Body of pancreas (tissue), 4 donors: Measurements from ENCODE around the gene NECTIN1.

Experiments
- POLR2A ChIP-seq, 3 donors: fragments of 450-650 bp; IDR thresholded peaks; one replicate each; pipeline ENCODE4 v1.6.1; 2016; ENCODE audit warnings: antibody characterized with exemption in 3 of 3, mild to moderate bottlenecking in 2 of 3
- TF ChIP-seq, protein P1 (sequence below), 7 experiments: fragments of 450-650 bp in 4 of 7; fragments of 200-600 bp in 3 of 7; sonication (generic) in 3 of 7; IDR thresholded peaks; one replicate each; pipeline ENCODE4 v1.5.1; 2016 to 2019; ENCODE audit warnings: antibody characterized with exemption in 7 of 7

- TF ChIP-seq, protein P1, sequence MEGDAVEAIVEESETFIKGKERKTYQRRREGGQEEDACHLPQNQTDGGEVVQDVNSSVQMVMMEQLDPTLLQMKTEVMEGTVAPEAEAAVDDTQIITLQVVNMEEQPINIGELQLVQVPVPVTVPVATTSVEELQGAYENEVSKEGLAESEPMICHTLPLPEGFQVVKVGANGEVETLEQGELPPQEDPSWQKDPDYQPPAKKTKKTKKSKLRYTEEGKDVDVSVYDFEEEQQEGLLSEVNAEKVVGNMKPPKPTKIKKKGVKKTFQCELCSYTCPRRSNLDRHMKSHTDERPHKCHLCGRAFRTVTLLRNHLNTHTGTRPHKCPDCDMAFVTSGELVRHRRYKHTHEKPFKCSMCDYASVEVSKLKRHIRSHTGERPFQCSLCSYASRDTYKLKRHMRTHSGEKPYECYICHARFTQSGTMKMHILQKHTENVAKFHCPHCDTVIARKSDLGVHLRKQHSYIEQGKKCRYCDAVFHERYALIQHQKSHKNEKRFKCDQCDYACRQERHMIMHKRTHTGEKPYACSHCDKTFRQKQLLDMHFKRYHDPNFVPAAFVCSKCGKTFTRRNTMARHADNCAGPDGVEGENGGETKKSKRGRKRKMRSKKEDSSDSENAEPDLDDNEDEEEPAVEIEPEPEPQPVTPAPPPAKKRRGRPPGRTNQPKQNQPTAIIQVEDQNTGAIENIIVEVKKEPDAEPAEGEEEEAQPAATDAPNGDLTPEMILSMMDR (IDR thresholded peaks at IDR 0.05) = no peak
- TF ChIP-seq POLR2A (IDR thresholded peaks at IDR 0.05) = no peak
These were observed 81.7 kb downstream of the NECTIN1 start for GRCh38 chr11:119647254-119647653.
